SK-N-SH (cell line): Measurements from ENCODE around the gene MMP14.

Experiments
- CHD2 ChIP-seq: fragments of 150-350 bp; IDR thresholded peaks from 2 replicates; pipeline ENCODE4 v1.6.1; 2018; ENCODE audit warnings: low read length; ENCODE audit not compliant: partially characterized antibody
- GABPA ChIP-seq: IDR thresholded peaks from 2 replicates; pipeline ENCODE4 v1.4.0; 2012; ENCODE audit warnings: low read depth, mild to moderate bottlenecking
- TCF12 ChIP-seq: IDR thresholded peaks from 2 replicates; pipeline ENCODE4 v1.4.0; 2012
- USF1 ChIP-seq: IDR thresholded peaks from 2 replicates; pipeline ENCODE4 v1.4.0; 2012; ENCODE audit warnings: low read depth, borderline replicate concordance
- TF ChIP-seq, protein P1 (sequence below): IDR thresholded peaks from 2 replicates; pipeline ENCODE4 v1.4.0; 2012; ENCODE audit warnings: low read depth, borderline replicate concordance
- TF ChIP-seq, protein P2 (sequence below): fragments of 200-600 bp; sonication (generic); IDR thresholded peaks from 2 replicates; pipeline ENCODE4 v1.6.1; 2017; ENCODE audit warnings: antibody characterized with exemption, mild to moderate bottlenecking, moderate library complexity

DNA sequence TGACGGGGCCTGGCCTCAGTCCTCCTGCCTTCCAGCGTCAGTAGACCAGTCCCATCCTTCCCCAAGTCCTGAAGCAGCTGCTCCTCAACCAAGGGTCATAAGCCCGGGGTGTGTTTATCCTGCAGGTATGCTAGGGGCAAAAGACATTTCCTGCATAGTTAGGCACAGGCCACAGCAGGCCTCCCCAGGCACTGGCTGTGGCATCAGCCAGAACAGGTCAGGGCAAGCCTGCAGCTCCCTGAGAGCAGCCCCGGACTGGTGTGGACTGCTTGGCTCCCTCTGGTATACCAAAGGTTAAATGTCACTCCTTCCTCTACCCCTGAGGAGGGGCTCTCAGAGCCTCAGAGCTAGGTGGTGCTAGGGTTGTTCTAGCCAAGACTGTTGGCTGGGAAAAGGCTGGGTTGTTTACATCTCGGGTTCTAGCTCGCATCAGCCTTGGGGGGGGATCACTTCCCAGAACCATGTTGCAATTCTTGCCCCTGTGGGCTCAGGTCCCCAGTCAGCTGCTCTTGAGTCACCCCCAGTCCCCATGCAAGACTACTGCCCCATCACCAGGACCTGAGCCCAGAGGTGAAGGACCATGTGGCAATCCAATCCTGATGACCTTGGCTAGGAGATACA, 2.9 kb downstream of the MMP14 start:
- TF ChIP-seq USF1, result no peak
- TF ChIP-seq, protein P1, sequence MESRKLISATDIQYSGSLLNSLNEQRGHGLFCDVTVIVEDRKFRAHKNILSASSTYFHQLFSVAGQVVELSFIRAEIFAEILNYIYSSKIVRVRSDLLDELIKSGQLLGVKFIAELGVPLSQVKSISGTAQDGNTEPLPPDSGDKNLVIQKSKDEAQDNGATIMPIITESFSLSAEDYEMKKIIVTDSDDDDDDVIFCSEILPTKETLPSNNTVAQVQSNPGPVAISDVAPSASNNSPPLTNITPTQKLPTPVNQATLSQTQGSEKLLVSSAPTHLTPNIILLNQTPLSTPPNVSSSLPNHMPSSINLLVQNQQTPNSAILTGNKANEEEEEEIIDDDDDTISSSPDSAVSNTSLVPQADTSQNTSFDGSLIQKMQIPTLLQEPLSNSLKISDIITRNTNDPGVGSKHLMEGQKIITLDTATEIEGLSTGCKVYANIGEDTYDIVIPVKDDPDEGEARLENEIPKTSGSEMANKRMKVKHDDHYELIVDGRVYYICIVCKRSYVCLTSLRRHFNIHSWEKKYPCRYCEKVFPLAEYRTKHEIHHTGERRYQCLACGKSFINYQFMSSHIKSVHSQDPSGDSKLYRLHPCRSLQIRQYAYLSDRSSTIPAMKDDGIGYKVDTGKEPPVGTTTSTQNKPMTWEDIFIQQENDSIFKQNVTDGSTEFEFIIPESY, result no peak
- TF ChIP-seq, protein P2, sequence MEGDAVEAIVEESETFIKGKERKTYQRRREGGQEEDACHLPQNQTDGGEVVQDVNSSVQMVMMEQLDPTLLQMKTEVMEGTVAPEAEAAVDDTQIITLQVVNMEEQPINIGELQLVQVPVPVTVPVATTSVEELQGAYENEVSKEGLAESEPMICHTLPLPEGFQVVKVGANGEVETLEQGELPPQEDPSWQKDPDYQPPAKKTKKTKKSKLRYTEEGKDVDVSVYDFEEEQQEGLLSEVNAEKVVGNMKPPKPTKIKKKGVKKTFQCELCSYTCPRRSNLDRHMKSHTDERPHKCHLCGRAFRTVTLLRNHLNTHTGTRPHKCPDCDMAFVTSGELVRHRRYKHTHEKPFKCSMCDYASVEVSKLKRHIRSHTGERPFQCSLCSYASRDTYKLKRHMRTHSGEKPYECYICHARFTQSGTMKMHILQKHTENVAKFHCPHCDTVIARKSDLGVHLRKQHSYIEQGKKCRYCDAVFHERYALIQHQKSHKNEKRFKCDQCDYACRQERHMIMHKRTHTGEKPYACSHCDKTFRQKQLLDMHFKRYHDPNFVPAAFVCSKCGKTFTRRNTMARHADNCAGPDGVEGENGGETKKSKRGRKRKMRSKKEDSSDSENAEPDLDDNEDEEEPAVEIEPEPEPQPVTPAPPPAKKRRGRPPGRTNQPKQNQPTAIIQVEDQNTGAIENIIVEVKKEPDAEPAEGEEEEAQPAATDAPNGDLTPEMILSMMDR, result no peak
- no peak for TF ChIP-seq TCF12
- TF ChIP-seq CHD2, result no peak
- TF ChIP-seq GABPA, result no peak
